ENCODE measurements around the gene ARID1B. TPM values are rescaled to one million over a fixed set of nuclear protein-coding genes. Genes with fewer than 3 reads are reported as not detected.

Gene ARID1B
- total RNA-seq, 2 donors from 2014 or later, result 65.1 to 99.4 TPM

GRCh38 chr6:156975414-156975813 is 198.2 kb downstream of the ARID1B start:
- Histone ChIP-seq H3K27ac (no peak overlapping the region), H3K36me3 (no peaks in the 10 kb centered on the region), H3K4me3 (no peak overlapping the region), H3K27me3 (replicated peaks; ENCODE audit: insufficient read depth) (no peaks in the 10 kb centered on the region), H3K9me3 (no peaks in the 10 kb centered on the region), H3K4me1 (replicated peaks) (peaks cover 8% of the 10 kb centered on the region)
- intact Hi-C loops (cut with DNase I), result no loop called here
- no peak for DNase-seq (ENCODE audit: low spot score)
- 94% methylated on average over 4 of the region's 4 CpGs for WGBS
- TF ChIP-seq POLR2A (IDR thresholded peaks at IDR 0.05) (no peak), CTCF (IDR thresholded peaks at IDR 0.05) (no peak), POLR2AphosphoS5 (IDR thresholded peaks at IDR 0.05) (no peak)

GRCh38 chr6:156976216-156977127 is 199.3 kb downstream of the ARID1B start:
- WGBS, result 74% methylated on average over 21 of the region's 21 CpGs
- intact Hi-C loops (cut with DNase I), result no loop called here
- Histone ChIP-seq H3K27ac (no peak overlapping the region), H3K4me3 (no peak overlapping the region), H3K4me1 (replicated peaks) (peaks cover 8% of the 10 kb centered on the region), H3K27me3 (replicated peaks; ENCODE audit: insufficient read depth) (no peaks in the 10 kb centered on the region), H3K9me3 (no peaks in the 10 kb centered on the region), H3K36me3 (no peaks in the 10 kb centered on the region)
- TF ChIP-seq POLR2A (IDR thresholded peaks at IDR 0.05) (no peak), CTCF (IDR thresholded peaks at IDR 0.05) (no peak), POLR2AphosphoS5 (IDR thresholded peaks at IDR 0.05) (no peak)
- DNase-seq (ENCODE audit: low spot score), result no peak

- H3K4me1 ChIP-seq (replicated peaks), result peaks cover 8% of the 10 kb centered on the region
- no peaks in the 10 kb centered on the region for H3K27me3 ChIP-seq (replicated peaks; ENCODE audit: insufficient read depth)
- H3K27ac ChIP-seq, result peak overlapping the region in 1 of 2 donors; percentile 6
- no peak for TF ChIP-seq POLR2A (IDR thresholded peaks at IDR 0.05)
- peak; percentile 73 for TF ChIP-seq POLR2AphosphoS5 (IDR thresholded peaks at IDR 0.05)
- peak; percentile 77 for DNase-seq (ENCODE audit: low spot score)
- H3K36me3 ChIP-seq, result no peaks in the 10 kb centered on the region
- WGBS, result 29% methylated on average over 8 of the region's 8 CpGs
- H3K4me3 ChIP-seq, result no peak overlapping the region
- no peaks in the 10 kb centered on the region for H3K9me3 ChIP-seq
- intact Hi-C loops (cut with DNase I), result no loop called here
Measured at GRCh38 chr6:156977527-156978291, 200.5 kb downstream of the ARID1B start.

GRCh38 chr6:156978948-156979347 is 201.8 kb downstream of the ARID1B start:
- Histone ChIP-seq H3K4me3 (no peak overlapping the region), H3K9me3 (no peaks in the 10 kb centered on the region), H3K27me3 (replicated peaks; ENCODE audit: insufficient read depth) (no peaks in the 10 kb centered on the region), H3K36me3 (no peaks in the 10 kb centered on the region), H3K27ac (no peak overlapping the region), H3K4me1 (replicated peaks) (peaks cover 8% of the 10 kb centered on the region)
- intact Hi-C loops (cut with DNase I), result no loop called here
- 91% methylated on average over 2 of the region's 2 CpGs for WGBS
- TF ChIP-seq POLR2A (IDR thresholded peaks at IDR 0.05) (no peak), CTCF (IDR thresholded peaks at IDR 0.05) (no peak), POLR2AphosphoS5 (IDR thresholded peaks at IDR 0.05) (no peak)
- no peak for DNase-seq (ENCODE audit: low spot score)

- Histone ChIP-seq H3K27ac (no peak overlapping the region), H3K27me3 (replicated peaks; ENCODE audit: insufficient read depth) (no peaks in the 10 kb centered on the region), H3K36me3 (no peaks in the 10 kb centered on the region), H3K9me3 (no peaks in the 10 kb centered on the region), H3K4me3 (no peak overlapping the region), H3K4me1 (replicated peaks) (peaks cover 8% of the 10 kb centered on the region)
- intact Hi-C loops (cut with DNase I), result no loop called here
- WGBS, result 42% methylated on average over 10 of the region's 10 CpGs
- peak; percentile 37 for DNase-seq (ENCODE audit: low spot score)
- no peak for TF ChIP-seq CTCF (IDR thresholded peaks at IDR 0.05)
- TF ChIP-seq POLR2A (IDR thresholded peaks at IDR 0.05), result no peak
- no peak for TF ChIP-seq POLR2AphosphoS5 (IDR thresholded peaks at IDR 0.05)
Measured at GRCh38 chr6:156980515-156980914, 203.3 kb downstream of the ARID1B start.

Data from prostate gland (tissue), 2 donors.